RWPE1 (cell line): ENCODE data around the gene MPV17.

Experiments used
- CTCF ChIA-PET: fragments of 350-600 bp; sonication (Branson Sonifier 250); formaldehyde crosslinking; extraction: SDS; loops from one replicate; lab custom pipeline; 2021; lab: Yijun Ruan, JAX
- POLR2A ChIA-PET: fragments of 400-600 bp; formaldehyde crosslinking; extraction: SDS; loops from one replicate; lab custom pipeline; 2020; ENCODE audit warnings: antibody characterized with exemption; ENCODE audit not compliant: low non-redundant PET; lab: Yijun Ruan, JAX
- DNase-seq: peaks from one replicate; pipeline ENCODE4 v3.0.0; 2012; ENCODE audit warnings: low spot score
- H3K27ac ChIP-seq: fragments of 450-650 bp; 2 replicates; pipeline ENCODE4 v1.5.1; 2017
- CTCF ChIP-seq: fragments of 450-650 bp; conservative IDR thresholded peaks from 2 replicates; pipeline ENCODE4 v1.5.1; 2017; ENCODE audit warnings: low read depth, mild to moderate bottlenecking

Gene MPV17

DNA sequence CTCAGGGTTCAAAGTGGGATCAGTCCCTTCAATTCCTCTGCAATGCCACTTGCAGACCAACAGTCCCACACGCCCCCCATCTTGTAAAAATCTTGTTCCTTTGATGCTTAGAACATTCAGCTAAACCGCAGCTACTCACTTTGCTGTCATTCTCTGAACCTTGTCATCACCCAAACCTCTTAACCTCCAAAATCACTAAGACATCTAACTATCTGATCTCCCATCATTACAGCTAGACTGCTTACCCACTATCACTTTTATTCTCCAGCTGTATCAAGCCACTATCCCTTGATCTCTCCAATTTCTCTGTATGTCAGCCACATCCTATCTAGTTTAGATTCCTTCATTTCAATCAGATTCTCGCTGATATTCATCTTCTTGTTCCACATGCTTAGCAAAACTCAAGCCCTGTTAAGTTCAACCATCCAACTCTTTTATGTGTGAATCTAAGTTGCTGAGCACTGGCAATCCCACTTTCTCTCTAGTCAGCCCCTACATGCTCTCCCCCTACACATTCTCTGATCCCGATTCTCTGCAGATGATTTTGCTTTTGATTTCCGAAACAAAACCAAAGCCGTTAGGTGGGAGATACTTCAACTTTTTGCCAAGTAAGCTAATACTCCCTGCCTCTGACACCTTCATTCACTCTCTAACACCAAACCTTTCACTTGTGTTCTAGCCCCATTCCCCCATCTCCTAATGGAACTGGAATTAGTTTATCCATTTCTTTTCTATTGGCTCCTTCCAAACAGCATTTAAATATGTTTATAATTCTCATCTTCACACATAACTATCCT is 29.1 kb upstream of the MPV17 start:
- ChIA-PET CTCF (no interaction called here), POLR2A (no interaction called here)
- DNase-seq, result no peak
- H3K27ac ChIP-seq, result no peak overlapping the region
- TF ChIP-seq CTCF, result no peak

GRCh38 chr2:27350106-27350693 is 27.3 kb upstream of the MPV17 start:
- H3K27ac ChIP-seq, result peak overlapping the region; percentile 28; the same call in 1 of the 2 replicates
- POLR2A ChIA-PET, result no interaction called here
- TF ChIP-seq CTCF, result no peak
- CTCF ChIA-PET, result no interaction called here
- no peak for DNase-seq

DNA sequence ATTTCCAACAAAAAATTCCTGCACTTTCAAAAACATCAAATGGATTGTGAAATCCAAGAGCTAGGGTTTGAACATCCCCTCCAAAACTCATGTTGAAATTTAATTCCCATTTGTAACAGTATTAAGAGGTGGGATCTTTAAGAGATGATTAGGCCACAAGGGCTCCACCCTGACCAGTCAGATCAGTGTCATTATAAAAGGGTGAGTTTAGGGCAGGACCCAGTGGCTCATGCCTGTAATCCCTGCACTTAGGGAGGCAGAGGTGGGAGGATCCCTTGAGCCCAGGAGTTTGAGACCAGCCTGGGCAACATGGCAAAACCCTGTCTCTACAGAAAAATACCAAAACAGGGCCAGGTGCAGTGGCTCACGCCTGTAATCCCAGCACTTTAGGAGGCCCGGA is 24.7 kb upstream of the MPV17 start:
- ChIA-PET CTCF (no interaction called here), POLR2A (no interaction called here)
- H3K27ac ChIP-seq, result peak overlapping the region; percentile 44; the same call in 1 of the 2 replicates
- TF ChIP-seq CTCF, result no peak
- no peak for DNase-seq

- ChIA-PET POLR2A (no interaction called here), CTCF (interaction anchor here (0.5 kb wide), 1 partner anchor 758 kb away, joined by 3 read pairs; no protein-coding TSS in a partner anchor)
- H3K27ac ChIP-seq, result 0 out of 2 replicates have a peak overlapping the region, but pooled peaks have one; percentile 6
- no peak for TF ChIP-seq CTCF
- no peak for DNase-seq
Observed at GRCh38 chr2:27336173-27336572, 13.3 kb upstream of the MPV17 start.

DNA sequence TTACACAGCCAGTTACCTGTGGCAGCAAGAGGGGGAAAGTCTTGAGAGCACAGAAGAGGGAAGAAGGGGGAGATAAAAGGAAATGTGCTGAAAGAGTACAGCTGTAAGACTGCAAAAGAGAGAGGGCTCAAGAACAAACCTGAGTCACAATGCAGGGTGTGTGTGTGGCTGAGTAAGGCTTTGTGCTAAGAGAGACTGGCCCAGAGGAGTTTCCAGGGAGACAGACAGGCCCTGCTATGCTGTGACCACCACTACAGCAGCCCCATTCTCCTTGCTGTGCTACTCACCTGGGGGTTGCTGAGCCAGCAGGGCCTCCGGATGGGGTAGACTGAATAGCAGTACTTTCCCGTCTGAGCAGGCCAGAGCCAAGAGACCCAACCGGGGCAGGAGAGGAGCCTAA is 12.4 kb upstream of the MPV17 start:
- 0 out of 2 replicates have a peak overlapping the region, but pooled peaks have one; percentile 6 for H3K27ac ChIP-seq
- no peak for DNase-seq
- ChIA-PET POLR2A (no interaction called here), CTCF (no interaction called here)
- TF ChIP-seq CTCF, result no peak

- POLR2A ChIA-PET, result interaction anchor here (0.7 kb wide), 1 partner anchor 41 kb away, joined by 4 read pairs; no protein-coding TSS in a partner anchor
- no peak for TF ChIP-seq CTCF
- no peak overlapping the region; the same call in 1 of the 2 replicates for H3K27ac ChIP-seq
- CTCF ChIA-PET, result no interaction called here
- DNase-seq, result no peak
Observed at GRCh38 chr2:27324720-27325119, 1.8 kb upstream of the MPV17 start.
